ENCODE measurements around the gene CSRP2. TPM values are rescaled to one million over a fixed set of nuclear protein-coding genes. Genes with fewer than 3 reads are reported as not detected.
A peak's percentile ranks its signal among the peaks of the same experiment; 100 is the strongest.

CSRP2 gene
- 10 to 100 TPM in 1 of 2 donors, 1 to 10 TPM in 1; 4.3 to 19.7 TPM for total RNA-seq

DNA sequence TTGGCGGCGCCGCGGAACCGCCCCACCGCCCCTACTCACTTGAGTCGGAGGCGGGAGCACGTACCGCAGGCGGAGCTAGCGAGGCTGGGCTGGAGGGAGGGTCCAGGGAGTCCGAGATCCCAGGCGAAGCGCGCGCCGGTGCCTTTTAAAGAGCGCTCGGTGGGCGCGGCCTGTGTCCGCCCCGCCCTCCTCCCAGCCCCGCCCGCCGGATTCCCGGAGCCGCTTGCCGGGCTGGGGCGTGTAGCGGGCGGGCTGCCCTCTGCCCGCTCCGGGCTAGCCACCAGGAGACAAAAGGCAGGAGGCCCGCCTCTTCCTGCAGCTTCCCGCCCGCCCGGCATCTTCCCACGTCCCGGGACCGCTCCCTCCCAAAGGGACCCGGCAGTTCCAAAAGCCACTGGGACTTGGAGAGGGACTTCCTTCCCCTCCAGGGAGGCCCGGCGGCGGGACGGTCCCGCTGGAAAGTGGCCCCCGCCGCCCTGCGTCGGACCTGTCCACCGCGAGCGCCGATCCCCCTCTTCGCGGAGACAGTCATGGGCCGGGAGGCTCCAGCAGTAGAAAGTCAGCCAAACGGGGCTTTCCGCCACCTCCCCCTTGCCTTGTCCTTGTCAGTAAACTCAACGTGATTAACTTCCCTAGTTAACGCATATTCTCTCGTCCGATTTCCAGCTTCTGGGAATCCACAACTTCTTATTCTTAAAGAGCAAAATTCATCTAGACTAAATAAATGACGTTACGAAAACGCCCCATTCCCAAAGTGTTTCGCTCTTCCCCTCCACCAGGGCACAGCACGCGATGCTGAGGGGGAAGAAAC is at the start of gene CSRP2:
CSRP2 (minus strand) TSS at position 121 of the 811 bp plus-strand sequence. CDS start 12,759 bp downstream, outside the sequence.
- Histone ChIP-seq H3K4me3 (peak within 1 kb of the TSS; percentile 70 to 75), H3K27me3 (no peaks in the 10 kb centered on the region), H3K4me1 (peaks cover 10% of the 10 kb centered on the region), H3K27ac (peak within 1 kb of the TSS in 3 of 4 donors; percentile 65 to 83 (median 74)), H3K36me3 (replicated peaks in 1 of 2; ENCODE audit: insufficient read depth in 1 of 2, low read depth in 2 of 2) (no peaks in the 10 kb centered on the region), H3K9me3 (no peaks in the 10 kb centered on the region)
- intact Hi-C loops (cut with DNase I): no loop called here
- TF ChIP-seq CTCF (IDR thresholded peaks at IDR 0.05) (peak in 2 of 7 experiments; percentile 12 to 27), POLR2A (IDR thresholded peaks at IDR 0.05) (peak; percentile 70 to 86 (median 84))
- DNase-seq: peak; percentile 89 to 93 (median 90)
- ATAC-seq: peak; percentile 94
- WGBS, 2 donors: 3 to 4% methylated on average over 27 to 63 of the region's 71 CpGs

- WGBS, 2 donors: 63 to 75% methylated on average over 2 of the region's 2 CpGs
- Histone ChIP-seq H3K27ac (no peak overlapping the region), H3K36me3 (replicated peaks in 1 of 2; ENCODE audit: insufficient read depth in 1 of 2, low read depth in 2 of 2) (no peaks in the 10 kb centered on the region), H3K4me1 (no peaks in the 10 kb centered on the region), H3K9me3 (no peaks in the 10 kb centered on the region), H3K4me3 (no peak overlapping the region), H3K27me3 (no peaks in the 10 kb centered on the region)
- peak in 2 of 4 donors; percentile 35 to 48 for DNase-seq
- ATAC-seq: no peak
- TF ChIP-seq POLR2A (IDR thresholded peaks at IDR 0.05) (no peak), CTCF (IDR thresholded peaks at IDR 0.05) (peak in 4 of 7 experiments; percentile 20 to 36 (median 24))
- intact Hi-C loops (cut with DNase I): no loop called here
These were observed 48.5 kb upstream of the CSRP2 start for GRCh38 chr12:76927170-76927784.

- no peaks in the 10 kb centered on the region for H3K9me3 ChIP-seq
- intact Hi-C loops (cut with DNase I): no loop called here
- no peak overlapping the region for H3K4me3 ChIP-seq
- no peak overlapping the region for H3K27ac ChIP-seq
- DNase-seq (no peak), ATAC-seq (no peak)
- no peaks in the 10 kb centered on the region for H3K27me3 ChIP-seq
- H3K4me1 ChIP-seq: no peaks in the 10 kb centered on the region
- no peaks in the 10 kb centered on the region for H3K36me3 ChIP-seq (replicated peaks in 1 of 2; ENCODE audit: insufficient read depth in 1 of 2, low read depth in 2 of 2)
- WGBS, 2 donors: 63 to 91% methylated on average over 1 of the region's 1 CpG
- no peak for TF ChIP-seq CTCF (IDR thresholded peaks at IDR 0.05)
- no peak for TF ChIP-seq POLR2A (IDR thresholded peaks at IDR 0.05)
These were observed 46.3 kb upstream of the CSRP2 start for GRCh38 chr12:76925135-76925534.

DNA sequence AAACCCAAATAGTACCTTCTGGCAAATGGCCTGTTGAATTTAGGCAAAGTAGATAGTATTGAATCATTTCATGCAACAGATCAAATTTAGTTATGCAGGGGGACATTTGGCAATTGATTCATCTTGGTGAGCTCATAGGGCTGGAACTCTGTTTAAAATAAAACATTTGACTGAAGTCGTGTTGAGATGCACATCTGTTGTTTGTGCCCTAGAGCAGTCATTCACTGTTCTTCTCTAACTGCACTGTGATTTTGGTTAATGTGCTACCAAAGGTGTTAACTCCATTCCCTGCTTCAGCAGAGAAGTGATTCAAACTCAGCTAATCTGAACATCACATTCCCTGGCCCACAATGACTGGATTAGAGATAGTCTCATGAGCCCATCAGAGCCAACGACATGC is 44.0 kb upstream of the CSRP2 start:
- ATAC-seq: no peak
- Histone ChIP-seq H3K36me3 (replicated peaks in 1 of 2; ENCODE audit: insufficient read depth in 1 of 2, low read depth in 2 of 2) (no peaks in the 10 kb centered on the region), H3K9me3 (no peaks in the 10 kb centered on the region), H3K27me3 (no peaks in the 10 kb centered on the region), H3K4me1 (no peaks in the 10 kb centered on the region), H3K27ac (peak overlapping the region in 1 of 4 donors; percentile 12), H3K4me3 (no peak overlapping the region)
- no peak for TF ChIP-seq CTCF (IDR thresholded peaks at IDR 0.05)
- no peak for TF ChIP-seq POLR2A (IDR thresholded peaks at IDR 0.05)
- no peak for DNase-seq
- intact Hi-C loops (cut with DNase I): no loop called here
- WGBS, 2 donors: 33 to 52% methylated on average over 2 of the region's 2 CpGs

Data from body of pancreas (tissue), 4 donors.